Measurements from ENCODE around the gene PDCD4. TPM values are rescaled to one million over a fixed set of nuclear protein-coding genes. Genes with fewer than 3 reads are reported as not detected.
"Not testable (repeated sequence)": the region's sequence is repeated elsewhere in the genome, so short reads cannot be mapped to it uniquely, and the experiment has no call there.

Gene PDCD4
- total RNA-seq, 1 donor from 2014 or later: 36.2 TPM

- DNase-seq (ENCODE audit: low read depth): no peak
Measured at GRCh38 chr10:110880012-110880411, 8.3 kb downstream of the PDCD4 start.

GRCh38 chr10:110881247-110881646 lies 9.5 kb downstream of the PDCD4 start:
- DNase-seq (ENCODE audit: low read depth): no peak

- DNase-seq (ENCODE audit: low read depth): no peak
Measured at GRCh38 chr10:110881905-110882304, 10.2 kb downstream of the PDCD4 start.

- DNase-seq (ENCODE audit: low read depth): no peak
Measured at GRCh38 chr10:110883924-110884323, 12.2 kb downstream of the PDCD4 start.

- DNase-seq (ENCODE audit: low read depth): no peak
Measured at GRCh38 chr10:110885932-110886674, 14.4 kb downstream of the PDCD4 start.

- no peak for DNase-seq (ENCODE audit: low read depth)
Measured at GRCh38 chr10:110887560-110887959, 15.8 kb downstream of the PDCD4 start.

GRCh38 chr10:110892602-110893288 lies 21.0 kb downstream of the PDCD4 start:
- no peak for DNase-seq (ENCODE audit: low read depth)

GRCh38 chr10:110893559-110894179 lies 21.9 kb downstream of the PDCD4 start:
- peak; percentile 52 for DNase-seq (ENCODE audit: low read depth)

- no peak for DNase-seq (ENCODE audit: low read depth)
Measured at GRCh38 chr10:110897184-110897583, 25.5 kb downstream of the PDCD4 start.

GRCh38 chr10:110898391-110898790 lies 26.7 kb downstream of the PDCD4 start:
- no peak for DNase-seq (ENCODE audit: low read depth)

- DNase-seq (ENCODE audit: low read depth): no peak
Measured at GRCh38 chr10:110900983-110901382, 29.3 kb downstream of the PDCD4 start.

GRCh38 chr10:110901954-110902819 lies 30.5 kb downstream of the PDCD4 start:
- DNase-seq (ENCODE audit: low read depth): no peak

- no peak for DNase-seq (ENCODE audit: low read depth)
Measured at GRCh38 chr10:110903280-110904278, 31.9 kb downstream of the PDCD4 start.

GRCh38 chr10:110910138-110910537 lies 38.4 kb downstream of the PDCD4 start:
- DNase-seq (ENCODE audit: low read depth): no peak

- peak; percentile 25 for DNase-seq (ENCODE audit: low read depth)
Measured at GRCh38 chr10:110912374-110912773, 40.6 kb downstream of the PDCD4 start.

GRCh38 chr10:110914431-110914830 lies 42.7 kb downstream of the PDCD4 start:
- no peak for DNase-seq (ENCODE audit: low read depth)

GRCh38 chr10:110915035-110915434 lies 43.3 kb downstream of the PDCD4 start:
- DNase-seq (ENCODE audit: low read depth): no peak

- not testable (repeated sequence) for DNase-seq (ENCODE audit: low read depth)
Measured at GRCh38 chr10:110915600-110915999, 43.9 kb downstream of the PDCD4 start.

GRCh38 chr10:110916554-110917346 lies 45.0 kb downstream of the PDCD4 start:
- DNase-seq (ENCODE audit: low read depth): no peak
